Subcutaneous abdominal adipose tissue (tissue), 5 donors: Measurements from ENCODE around the gene IGFBP2.

Experiments used
- H3K27ac ChIP-seq: one replicate; pipeline ENCODE4 v1.7.0; 2013; ENCODE audit warnings: low read depth, mild to moderate bottlenecking, inconsistent platforms, low read length, moderate library complexity
- H3K27me3 ChIP-seq, 5 donors: one replicate each; pipeline ENCODE4 v1.7.0; 2013; ENCODE audit warnings: low read length in 5 of 5, inconsistent platforms in 1 of 5; ENCODE audit not compliant: control insufficient read depth in 5 of 5, insufficient read depth in 4 of 5
- H3K36me3 ChIP-seq, 5 donors: one replicate each; pipeline ENCODE4 v1.7.0; 2013; ENCODE audit warnings: low read length in 5 of 5; ENCODE audit not compliant: control insufficient read depth in 5 of 5, insufficient read depth in 5 of 5
- H3K4me1 ChIP-seq, 5 donors: one replicate each; pipeline ENCODE4 v1.7.0; 2013; ENCODE audit warnings: low read length in 5 of 5, mild to moderate bottlenecking in 3 of 5, moderate library complexity in 1 of 5; ENCODE audit not compliant: control insufficient read depth in 5 of 5, insufficient read depth in 5 of 5
- H3K4me3 ChIP-seq, 5 donors: one replicate each; pipeline ENCODE4 v1.7.0; 2013; ENCODE audit warnings: low read length in 5 of 5, low read depth in 1 of 5
- H3K9ac ChIP-seq, 5 donors: one replicate each; pipeline ENCODE4 v1.7.0; 2013; ENCODE audit warnings: low read length in 5 of 5, mild to moderate bottlenecking in 4 of 5, moderate library complexity in 3 of 5
- H3K9me3 ChIP-seq, 5 donors: one replicate each; pipeline ENCODE4 v1.7.0; 2013; ENCODE audit warnings: low read length in 5 of 5; ENCODE audit not compliant: control insufficient read depth in 5 of 5
- donor health status: healthy.
- donor health status: healthy.
- donor health status: healthy.
- donor health status: healthy.
- donor health status: healthy.

Gene IGFBP2

GRCh38 chr2:216608525-216608924, 24.7 kb upstream of the IGFBP2 start:
- H3K36me3 ChIP-seq: no peaks in the 10 kb centered on the region
- H3K27ac ChIP-seq: no peak overlapping the region
- no peak overlapping the region for H3K4me3 ChIP-seq
- H3K27me3 ChIP-seq: peaks cover 5 to 22% (median 8%) of the 10 kb centered on the region in 5 donors
- H3K4me1 ChIP-seq: peaks cover 0 to 7% (median 0%) of the 10 kb centered on the region in 5 donors
- H3K9me3 ChIP-seq: no peaks in the 10 kb centered on the region
- H3K9ac ChIP-seq: no peak overlapping the region

GRCh38 chr2:216615298-216616082, 17.7 kb upstream of the IGFBP2 start:
- H3K4me3 ChIP-seq: no peak overlapping the region
- H3K9me3 ChIP-seq: no peaks in the 10 kb centered on the region
- no peak overlapping the region for H3K27ac ChIP-seq
- H3K36me3 ChIP-seq: no peaks in the 10 kb centered on the region
- peaks cover 0 to 10% (median 0%) of the 10 kb centered on the region in 5 donors for H3K4me1 ChIP-seq
- peaks cover 0 to 10% (median 0%) of the 10 kb centered on the region in 5 donors for H3K27me3 ChIP-seq
- no peak overlapping the region for H3K9ac ChIP-seq

- no peak overlapping the region for H3K9ac ChIP-seq
- H3K4me3 ChIP-seq: no peak overlapping the region
- H3K36me3 ChIP-seq: no peaks in the 10 kb centered on the region
- no peak overlapping the region for H3K27ac ChIP-seq
- peaks cover 0 to 10% (median 0%) of the 10 kb centered on the region in 5 donors for H3K27me3 ChIP-seq
- H3K4me1 ChIP-seq: peaks cover 0 to 10% (median 0%) of the 10 kb centered on the region in 5 donors
- H3K9me3 ChIP-seq: no peaks in the 10 kb centered on the region
Measured at GRCh38 chr2:216616083-216616678, 17.0 kb upstream of the IGFBP2 start.

- no peak overlapping the region for H3K27ac ChIP-seq
- no peak overlapping the region for H3K4me3 ChIP-seq
- no peaks in the 10 kb centered on the region for H3K9me3 ChIP-seq
Measured at GRCh38 chr2:216617159-216617815, 15.9 kb upstream of the IGFBP2 start.

GRCh38 chr2:216618785-216619184, 14.4 kb upstream of the IGFBP2 start:
- Histone ChIP-seq H3K27ac (no peak overlapping the region), H3K9me3 (no peaks in the 10 kb centered on the region), H3K9ac (no peak overlapping the region), H3K4me3 (no peak overlapping the region), H3K27me3 (peaks cover 0 to 10% (median 0%) of the 10 kb centered on the region in 5 donors), H3K36me3 (no peaks in the 10 kb centered on the region), H3K4me1 (peaks cover 0 to 10% (median 0%) of the 10 kb centered on the region in 5 donors)

More at GRCh38 chr2:216617159-216617815, 15.9 kb upstream of the IGFBP2 start:
- H3K9ac ChIP-seq: no peak overlapping the region
- H3K27me3 ChIP-seq: peaks cover 0 to 10% (median 0%) of the 10 kb centered on the region in 5 donors
- H3K36me3 ChIP-seq: no peaks in the 10 kb centered on the region
- H3K4me1 ChIP-seq: peaks cover 0 to 10% (median 0%) of the 10 kb centered on the region in 5 donors

- Histone ChIP-seq H3K4me1 (peaks cover 0 to 10% (median 0%) of the 10 kb centered on the region in 5 donors), H3K27ac (no peak overlapping the region), H3K4me3 (no peak overlapping the region), H3K36me3 (no peaks in the 10 kb centered on the region), H3K27me3 (peaks cover 0 to 12% (median 0%) of the 10 kb centered on the region in 5 donors), H3K9me3 (peaks cover 0 to 7% (median 7%) of the 10 kb centered on the region in 5 donors), H3K9ac (no peak overlapping the region)
Measured at GRCh38 chr2:216619411-216620393, 13.5 kb upstream of the IGFBP2 start.

GRCh38 chr2:216620786-216621185, 12.4 kb upstream of the IGFBP2 start:
- Histone ChIP-seq H3K4me3 (no peak overlapping the region), H3K9ac (no peak overlapping the region), H3K36me3 (no peaks in the 10 kb centered on the region), H3K4me1 (peaks cover 0 to 6% (median 0%) of the 10 kb centered on the region in 5 donors), H3K27me3 (peaks cover 0 to 10% (median 0%) of the 10 kb centered on the region in 5 donors), H3K9me3 (peaks cover 0 to 7% (median 7%) of the 10 kb centered on the region in 5 donors), H3K27ac (no peak overlapping the region)

- Histone ChIP-seq H3K9me3 (peaks cover 0 to 7% (median 7%) of the 10 kb centered on the region in 5 donors), H3K36me3 (no peaks in the 10 kb centered on the region), H3K4me3 (no peak overlapping the region), H3K27me3 (peaks cover 0 to 5% (median 0%) of the 10 kb centered on the region in 5 donors), H3K9ac (no peak overlapping the region), H3K4me1 (peaks cover 0 to 1% (median 0%) of the 10 kb centered on the region in 5 donors), H3K27ac (no peak overlapping the region)
Measured at GRCh38 chr2:216621292-216621691, 11.9 kb upstream of the IGFBP2 start.

GRCh38 chr2:216622526-216622925, 10.7 kb upstream of the IGFBP2 start:
- peaks cover 0 to 7% (median 7%) of the 10 kb centered on the region in 5 donors for H3K9me3 ChIP-seq
- H3K9ac ChIP-seq: no peak overlapping the region
- no peaks in the 10 kb centered on the region for H3K36me3 ChIP-seq
- H3K27ac ChIP-seq: no peak overlapping the region
- no peak overlapping the region for H3K4me3 ChIP-seq
- H3K4me1 ChIP-seq: no peaks in the 10 kb centered on the region
- H3K27me3 ChIP-seq: peaks cover 0 to 5% (median 0%) of the 10 kb centered on the region in 5 donors
